H9 (cell line): Measurements from ENCODE around the gene EHD2. TPM values are rescaled to one million over a fixed set of nuclear protein-coding genes. Genes with fewer than 3 reads are reported as not detected.
A peak's percentile ranks its signal among the peaks of the same experiment; 100 is the strongest.
"Not testable (repeated sequence)": the region's sequence is repeated elsewhere in the genome, so short reads cannot be mapped to it uniquely, and the experiment has no call there.

Experiments
- DNase-seq: peaks from one replicate; pipeline ENCODE4 v3.0.0-alpha.2; 2017
- H2AFZ ChIP-seq: one replicate; pipeline ENCODE4 v1.6.1; 2013; ENCODE audit warnings: mild to moderate bottlenecking, low read length, control low read depth, moderate library complexity
- H2AK5ac ChIP-seq: 2 replicates; pipeline ENCODE4 v1.6.1; 2013; ENCODE audit warnings: low read length, control low read depth, mixed read lengths; ENCODE audit not compliant: insufficient read length
- H2BK120ac ChIP-seq: one replicate; pipeline ENCODE4 v1.6.1; 2013; ENCODE audit warnings: low read depth, mild to moderate bottlenecking, low read length, control low read depth, inconsistent platforms; ENCODE audit not compliant: poor library complexity, severe bottlenecking
- H2BK12ac ChIP-seq: 2 replicates; pipeline ENCODE4 v1.6.1; 2013; ENCODE audit warnings: low read length, control low read depth, mixed read lengths, low read depth; ENCODE audit not compliant: insufficient read length
- H2BK15ac ChIP-seq: 2 replicates; pipeline ENCODE4 v1.6.1; 2013; ENCODE audit warnings: low read depth, low read length, control low read depth
- H2BK20ac ChIP-seq: one replicate; pipeline ENCODE4 v1.6.1; 2013; ENCODE audit warnings: low read depth, mild to moderate bottlenecking, low read length, control low read depth, inconsistent platforms; ENCODE audit not compliant: poor library complexity, severe bottlenecking
- H2BK5ac ChIP-seq: 2 replicates; pipeline ENCODE4 v1.6.1; 2013; ENCODE audit warnings: low read length, control low read depth, mixed read lengths; ENCODE audit not compliant: insufficient read length
- H3K14ac ChIP-seq: 2 replicates; pipeline ENCODE4 v1.6.1; 2013; ENCODE audit warnings: low read length, control low read depth; ENCODE audit not compliant: insufficient read depth
- H3K18ac ChIP-seq: 2 replicates; pipeline ENCODE4 v1.6.1; 2013; ENCODE audit warnings: low read depth, mild to moderate bottlenecking, mixed read lengths, low read length, control low read depth; ENCODE audit not compliant: insufficient read length
- H3K23ac ChIP-seq: 2 replicates; pipeline ENCODE4 v1.6.1; 2013; ENCODE audit warnings: low read length, control low read depth, mixed read lengths, low read depth; ENCODE audit not compliant: insufficient read length
- H3K23me2 ChIP-seq: 2 replicates; pipeline ENCODE4 v1.6.1; 2013; ENCODE audit warnings: low read depth, mild to moderate bottlenecking, mixed read lengths, low read length, control low read depth; ENCODE audit not compliant: insufficient read length, poor library complexity, severe bottlenecking
- H3K27ac ChIP-seq: 2 replicates; pipeline ENCODE4 v1.5.1; 2013; ENCODE audit warnings: low read length, control low read depth, mixed read lengths, low read depth; ENCODE audit not compliant: insufficient read length
- H3K27me3 ChIP-seq: 2 replicates; pipeline ENCODE4 v1.6.1; 2013; ENCODE audit warnings: low read length, control low read depth, inconsistent platforms; ENCODE audit not compliant: insufficient read depth
- H3K4ac ChIP-seq: 2 replicates; pipeline ENCODE4 v1.6.1; 2013; ENCODE audit warnings: low read depth, mild to moderate bottlenecking, control low read depth, inconsistent platforms, low read length, moderate library complexity
- H3K4me1 ChIP-seq: 2 replicates; pipeline ENCODE4 v1.6.1; 2013; ENCODE audit warnings: low read length, control low read depth, inconsistent platforms; ENCODE audit not compliant: insufficient read depth
- H3K4me2 ChIP-seq: 2 replicates; pipeline ENCODE4 v1.6.1; 2013; ENCODE audit warnings: low read length, control low read depth, mixed read lengths; ENCODE audit not compliant: insufficient read length, insufficient read depth
- H3K56ac ChIP-seq: 2 replicates; pipeline ENCODE4 v1.6.1; 2013; ENCODE audit warnings: low read depth, mild to moderate bottlenecking, mixed read lengths, low read length, control low read depth; ENCODE audit not compliant: insufficient read length
- H3K79me1 ChIP-seq: 2 replicates; pipeline ENCODE4 v1.6.1; 2013; ENCODE audit warnings: low read depth, mild to moderate bottlenecking, moderate library complexity, low read length, control low read depth, inconsistent platforms; ENCODE audit not compliant: insufficient read depth, poor library complexity, severe bottlenecking
- H3K79me2 ChIP-seq: 2 replicates; pipeline ENCODE4 v1.6.1; 2013; ENCODE audit warnings: low read length, control low read depth, inconsistent platforms; ENCODE audit not compliant: insufficient read depth
- H3K9ac ChIP-seq: 2 replicates; pipeline ENCODE4 v1.6.1; 2013; ENCODE audit warnings: low read length, control low read depth, mixed read lengths; ENCODE audit not compliant: insufficient read length; ENCODE audit errors: extremely low read depth
- H3K9me3 ChIP-seq: one replicate; pipeline ENCODE4 v1.6.1; 2013; ENCODE audit warnings: low read depth, low read length, inconsistent platforms; ENCODE audit not compliant: control insufficient read depth
- H3T11ph ChIP-seq: one replicate; pipeline ENCODE4 v1.6.1; 2013; ENCODE audit warnings: mild to moderate bottlenecking, low read length, control low read depth, inconsistent platforms
- H4K20me1 ChIP-seq: one replicate; pipeline ENCODE4 v1.6.1; 2013; ENCODE audit not compliant: control insufficient read depth, insufficient read length, insufficient read depth
- H4K5ac ChIP-seq: 2 replicates; pipeline ENCODE4 v1.6.1; 2013; ENCODE audit warnings: low read depth, mild to moderate bottlenecking, mixed read lengths, low read length, control low read depth; ENCODE audit not compliant: insufficient read length
- H4K8ac ChIP-seq: replicated peaks from 2 replicates; pipeline ENCODE4 v1.6.1; 2013; ENCODE audit warnings: low read length, control low read depth, mixed read lengths, low read depth; ENCODE audit not compliant: insufficient read length
- H4K91ac ChIP-seq: 2 replicates; pipeline ENCODE4 v1.6.1; 2013; ENCODE audit warnings: low read depth, mild to moderate bottlenecking, moderate library complexity, mixed read lengths, low read length, control low read depth; ENCODE audit not compliant: insufficient read length
- H3K27ac Mint-ChIP-seq, 3 experiments: 2 replicates in 2 of 3; 3 replicates in 1 of 3; pipeline ENCODE4 v1.8.0; 2020 to 2021; ENCODE audit warnings: mixed read lengths in 3 of 3, mild to moderate bottlenecking in 1 of 3, moderate library complexity in 1 of 3
- H3K27me3 Mint-ChIP-seq: 2 replicates; pipeline ENCODE4 v1.8.0; 2021; ENCODE audit warnings: low read depth, mild to moderate bottlenecking, moderate library complexity, mixed read lengths
- H3K36me3 Mint-ChIP-seq, 3 experiments: 2 replicates in 2 of 3; 3 replicates in 1 of 3; pipeline ENCODE4 v1.8.0; 2020 to 2021; ENCODE audit warnings: low read depth in 3 of 3, mixed read lengths in 3 of 3; ENCODE audit not compliant: insufficient read depth in 1 of 3
- H3K4me1 Mint-ChIP-seq, 2 experiments: 2 replicates each; pipeline ENCODE4 v1.8.0; 2020; ENCODE audit warnings: mixed read lengths in 2 of 2
- H3K4me3 Mint-ChIP-seq, 2 experiments: 2 replicates in 1 of 2; 3 replicates in 1 of 2; pipeline ENCODE4 v1.8.0; 2020 to 2021; ENCODE audit warnings: mild to moderate bottlenecking in 2 of 2, mixed read lengths in 2 of 2, moderate library complexity in 1 of 2
- H3K9me3 Mint-ChIP-seq, 2 experiments: 2 replicates in 1 of 2; 3 replicates in 1 of 2; pipeline ENCODE4 v1.8.0; 2020; ENCODE audit warnings: mild to moderate bottlenecking in 2 of 2, mixed read lengths in 2 of 2, moderate library complexity in 1 of 2
- WGBS: extraction: QIAGEN DNeasy Blood & Tissue Kit; methylation state at CpG from one replicate; pipeline ENCODE4 v1.1.7; 2013; ENCODE audit warnings: missing lambda C conversion rate, low lambda C conversion rate, mixed read lengths; ENCODE audit not compliant: insufficient read length; ENCODE audit errors: extremely low coverage; 5-methylcytosine and 5-hydroxymethylcytosine counted together
- total RNA-seq: library from RNA; stranded (reverse); gene quantifications from 2 replicates; pipeline ENCODE4 v1.2.1, GENCODE V29; 2021
- TF ChIP-seq, protein P1 (sequence below): fragments of 200-600 bp; sonication (generic); conservative IDR thresholded peaks from 3 replicates; pipeline ENCODE4 v1.8.0; 2021; ENCODE audit warnings: antibody characterized with exemption, mild to moderate bottlenecking

Gene EHD2
- total RNA-seq, 1 experiment from 2014 or later = 19.7 TPM

DNA sequence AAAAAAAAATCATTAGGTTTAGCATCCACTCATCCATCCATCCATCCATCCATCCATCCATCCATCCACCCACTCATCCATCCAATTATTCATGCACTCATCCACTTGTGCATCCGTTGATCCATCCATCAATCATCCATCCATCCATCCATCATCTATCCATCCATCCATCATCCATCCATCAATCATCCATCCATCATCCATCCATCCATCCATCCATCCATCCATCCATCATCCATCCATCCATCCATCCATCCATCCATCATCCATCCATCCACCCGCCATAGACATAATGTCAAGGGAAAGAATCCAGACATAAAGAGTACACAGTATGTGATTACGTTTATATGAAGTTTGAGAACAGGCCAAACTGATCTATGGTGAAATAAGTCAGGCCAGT, 56.3 kb downstream of the EHD2 start:
- Histone ChIP-seq H4K8ac (no peak overlapping the region), H3K79me2 (no peaks in the 10 kb centered on the region), H3K14ac (no peak overlapping the region), H3K4me2 (no peak overlapping the region), H3K9ac (no peak overlapping the region), H2BK20ac (no peak overlapping the region), H3K23ac (no peak overlapping the region), H3K79me1 (no peaks in the 10 kb centered on the region), H2AFZ (no peak overlapping the region), H3T11ph (no peak overlapping the region), H3K27me3 (no peaks in the 10 kb centered on the region), H3K4ac (no peak overlapping the region), H4K20me1 (no peaks in the 10 kb centered on the region), H2BK12ac (no peak overlapping the region), H3K4me1 (no peaks in the 10 kb centered on the region; the same call in 1 of the 2 replicates), H4K91ac (no peak overlapping the region), H4K5ac (no peak overlapping the region), H2BK5ac (no peak overlapping the region), H3K23me2 (peaks cover 2% of the 10 kb centered on the region), H2BK120ac (no peak overlapping the region), H3K18ac (no peak overlapping the region), H3K27ac (no peak overlapping the region), H3K9me3 (no peaks in the 10 kb centered on the region), H2AK5ac (no peak overlapping the region), H3K56ac (no peak overlapping the region), H2BK15ac (no peak overlapping the region)
- WGBS = no CpG with 5 or more reads among the region's 3 CpGs
- Mint-ChIP-seq H3K4me3 (peak overlapping the region in 1 of 2 experiments; percentile 1; a peak in 1 of 5 replicates), H3K9me3 (peaks cover 0 to 3% of the 10 kb centered on the region in 2 experiments; a peak in 3 of 5 replicates), H3K27me3 (peaks cover 2% of the 10 kb centered on the region; the same call in 1 of the 2 replicates), H3K27ac (peak overlapping the region in 1 of 3 experiments; percentile 5; a peak in 1 of 7 replicates), H3K36me3 (peaks cover 0 to 3% (median 0%) of the 10 kb centered on the region in 3 experiments; a peak in 3 of 7 replicates), H3K4me1 (peaks cover 17 to 30% of the 10 kb centered on the region in 2 experiments)
- TF ChIP-seq, protein P1, sequence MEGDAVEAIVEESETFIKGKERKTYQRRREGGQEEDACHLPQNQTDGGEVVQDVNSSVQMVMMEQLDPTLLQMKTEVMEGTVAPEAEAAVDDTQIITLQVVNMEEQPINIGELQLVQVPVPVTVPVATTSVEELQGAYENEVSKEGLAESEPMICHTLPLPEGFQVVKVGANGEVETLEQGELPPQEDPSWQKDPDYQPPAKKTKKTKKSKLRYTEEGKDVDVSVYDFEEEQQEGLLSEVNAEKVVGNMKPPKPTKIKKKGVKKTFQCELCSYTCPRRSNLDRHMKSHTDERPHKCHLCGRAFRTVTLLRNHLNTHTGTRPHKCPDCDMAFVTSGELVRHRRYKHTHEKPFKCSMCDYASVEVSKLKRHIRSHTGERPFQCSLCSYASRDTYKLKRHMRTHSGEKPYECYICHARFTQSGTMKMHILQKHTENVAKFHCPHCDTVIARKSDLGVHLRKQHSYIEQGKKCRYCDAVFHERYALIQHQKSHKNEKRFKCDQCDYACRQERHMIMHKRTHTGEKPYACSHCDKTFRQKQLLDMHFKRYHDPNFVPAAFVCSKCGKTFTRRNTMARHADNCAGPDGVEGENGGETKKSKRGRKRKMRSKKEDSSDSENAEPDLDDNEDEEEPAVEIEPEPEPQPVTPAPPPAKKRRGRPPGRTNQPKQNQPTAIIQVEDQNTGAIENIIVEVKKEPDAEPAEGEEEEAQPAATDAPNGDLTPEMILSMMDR = no peak
- no peak for DNase-seq

DNA sequence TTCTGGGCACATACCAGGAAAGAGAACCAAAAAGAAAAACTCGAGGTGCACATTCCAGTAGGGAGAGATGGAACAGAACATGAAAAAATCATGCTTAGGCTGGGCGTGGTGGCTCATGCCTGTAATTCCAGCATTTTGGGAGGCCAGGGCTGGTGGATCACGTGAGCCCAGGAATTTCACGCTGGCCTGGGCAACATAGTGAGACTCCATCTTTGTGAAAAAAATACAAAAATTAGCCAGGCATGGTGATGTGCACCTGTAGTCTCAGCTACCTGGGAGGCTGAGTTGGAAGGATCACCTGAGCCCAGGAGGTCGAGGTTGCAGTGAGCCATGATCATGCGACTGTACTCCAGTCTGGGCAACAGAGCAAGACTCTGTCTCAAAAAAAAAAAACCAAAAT, 58.1 kb downstream of the EHD2 start:
- H2BK5ac ChIP-seq, H3K23ac ChIP-seq, H4K20me1 ChIP-seq, H3K4me2 ChIP-seq, H2BK12ac ChIP-seq, H3K18ac ChIP-seq, H4K91ac ChIP-seq, H3K23me2 ChIP-seq, H3K27me3 Mint-ChIP-seq, H3K79me1 ChIP-seq, H3K9me3 Mint-ChIP-seq, DNase-seq, H3K9ac ChIP-seq, H3K4me1 ChIP-seq, H3K14ac ChIP-seq, H3K4ac ChIP-seq, H2BK15ac ChIP-seq, H2AK5ac ChIP-seq, H3T11ph ChIP-seq, H3K79me2 ChIP-seq, H3K56ac ChIP-seq, H3K27me3 ChIP-seq, H3K9me3 ChIP-seq, H3K36me3 Mint-ChIP-seq, H2AFZ ChIP-seq, H2BK20ac ChIP-seq, H3K27ac ChIP-seq, H4K8ac ChIP-seq, H4K5ac ChIP-seq, H2BK120ac ChIP-seq: not testable (repeated sequence)
- Mint-ChIP-seq H3K27ac (peak overlapping the region in 1 of 3 experiments; percentile 25; a peak in 2 of 7 replicates), H3K4me3 (peak overlapping the region in 1 of 2 experiments; percentile 34; a peak in 1 of 5 replicates), H3K4me1 (peaks cover 10 to 22% of the 10 kb centered on the region in 2 experiments)
- no CpG with 5 or more reads among the region's 6 CpGs for WGBS
